ENCODE measurements around the gene LYZL1. TPM values are rescaled to one million over a fixed set of nuclear protein-coding genes. Genes with fewer than 3 reads are reported as not detected.

Gene LYZL1
- total and polyA plus RNA-seq, 9 donors, result not detected

GRCh38 chr10:29301359-29301910 is 12.6 kb downstream of the LYZL1 start:
- TF ChIP-seq POLR2A (IDR thresholded peaks at IDR 0.05) (no peak), EP300 (IDR thresholded peaks at IDR 0.05) (no peak)
- TF ChIP-seq, protein P1, sequence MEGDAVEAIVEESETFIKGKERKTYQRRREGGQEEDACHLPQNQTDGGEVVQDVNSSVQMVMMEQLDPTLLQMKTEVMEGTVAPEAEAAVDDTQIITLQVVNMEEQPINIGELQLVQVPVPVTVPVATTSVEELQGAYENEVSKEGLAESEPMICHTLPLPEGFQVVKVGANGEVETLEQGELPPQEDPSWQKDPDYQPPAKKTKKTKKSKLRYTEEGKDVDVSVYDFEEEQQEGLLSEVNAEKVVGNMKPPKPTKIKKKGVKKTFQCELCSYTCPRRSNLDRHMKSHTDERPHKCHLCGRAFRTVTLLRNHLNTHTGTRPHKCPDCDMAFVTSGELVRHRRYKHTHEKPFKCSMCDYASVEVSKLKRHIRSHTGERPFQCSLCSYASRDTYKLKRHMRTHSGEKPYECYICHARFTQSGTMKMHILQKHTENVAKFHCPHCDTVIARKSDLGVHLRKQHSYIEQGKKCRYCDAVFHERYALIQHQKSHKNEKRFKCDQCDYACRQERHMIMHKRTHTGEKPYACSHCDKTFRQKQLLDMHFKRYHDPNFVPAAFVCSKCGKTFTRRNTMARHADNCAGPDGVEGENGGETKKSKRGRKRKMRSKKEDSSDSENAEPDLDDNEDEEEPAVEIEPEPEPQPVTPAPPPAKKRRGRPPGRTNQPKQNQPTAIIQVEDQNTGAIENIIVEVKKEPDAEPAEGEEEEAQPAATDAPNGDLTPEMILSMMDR (IDR thresholded peaks at IDR 0.05), result no peak
- no peak overlapping the region for H3K27ac ChIP-seq
- 97 to 100% (median 98%) methylated on average over 1 of the region's 1 CpG for WGBS, 3 donors
- no peaks in the 10 kb centered on the region for H3K36me3 ChIP-seq
- peaks cover 0 to 3% of the 10 kb centered on the region in 2 donors for H3K9me3 ChIP-seq
- H3K4me3 ChIP-seq, result no peak overlapping the region
- H3K27me3 ChIP-seq, result no peaks in the 10 kb centered on the region
- no peak for DNase-seq
- intact Hi-C loops (cut with DNase I), result loop anchor here in 3 of 4 donors (5.0 to 10.0 kb wide), 4 partner anchors 624 to 677 kb away; partner anchors contain the start of gene BAMBI (in 2 of the 3)
- no peaks in the 10 kb centered on the region for H3K4me1 ChIP-seq (ENCODE audit: insufficient read depth)

DNA sequence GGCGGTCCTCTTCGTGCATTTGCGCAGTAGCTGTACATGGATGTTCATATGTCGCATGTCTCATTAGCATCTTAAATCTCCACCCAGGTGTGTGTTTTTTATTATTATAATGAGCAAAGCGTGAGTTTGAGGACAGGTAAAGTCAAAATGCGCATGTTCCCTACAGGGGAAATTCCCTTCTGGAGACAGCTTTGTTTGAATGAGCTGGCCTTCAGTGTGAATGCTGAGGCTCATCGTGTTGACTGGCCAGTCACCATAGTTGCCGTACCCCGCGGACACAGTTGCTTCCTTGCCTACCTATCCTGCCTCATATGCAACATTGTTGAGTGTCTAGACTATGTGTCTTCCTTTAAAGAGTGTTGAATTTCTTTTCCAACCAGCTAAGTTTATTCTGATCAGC is 13.6 kb downstream of the LYZL1 start:
- Histone ChIP-seq H3K27ac (no peak overlapping the region), H3K36me3 (no peaks in the 10 kb centered on the region), H3K4me1 (ENCODE audit: insufficient read depth) (no peaks in the 10 kb centered on the region), H3K27me3 (no peaks in the 10 kb centered on the region), H3K4me3 (no peak overlapping the region), H3K9me3 (peaks cover 0 to 3% of the 10 kb centered on the region in 2 donors)
- TF ChIP-seq, protein P1 (IDR thresholded peaks at IDR 0.05), result no peak
- TF ChIP-seq EP300 (IDR thresholded peaks at IDR 0.05) (no peak), POLR2A (IDR thresholded peaks at IDR 0.05) (no peak)
- intact Hi-C loops (cut with DNase I), result loop anchor here in 3 of 4 donors (5.0 to 10.0 kb wide), 4 partner anchors 625 to 678 kb away; partner anchors contain the start of gene BAMBI (in 2 of the 3)
- no peak for DNase-seq
- 91 to 98% (median 97%) methylated on average over 10 of the region's 10 CpGs for WGBS, 3 donors

DNA sequence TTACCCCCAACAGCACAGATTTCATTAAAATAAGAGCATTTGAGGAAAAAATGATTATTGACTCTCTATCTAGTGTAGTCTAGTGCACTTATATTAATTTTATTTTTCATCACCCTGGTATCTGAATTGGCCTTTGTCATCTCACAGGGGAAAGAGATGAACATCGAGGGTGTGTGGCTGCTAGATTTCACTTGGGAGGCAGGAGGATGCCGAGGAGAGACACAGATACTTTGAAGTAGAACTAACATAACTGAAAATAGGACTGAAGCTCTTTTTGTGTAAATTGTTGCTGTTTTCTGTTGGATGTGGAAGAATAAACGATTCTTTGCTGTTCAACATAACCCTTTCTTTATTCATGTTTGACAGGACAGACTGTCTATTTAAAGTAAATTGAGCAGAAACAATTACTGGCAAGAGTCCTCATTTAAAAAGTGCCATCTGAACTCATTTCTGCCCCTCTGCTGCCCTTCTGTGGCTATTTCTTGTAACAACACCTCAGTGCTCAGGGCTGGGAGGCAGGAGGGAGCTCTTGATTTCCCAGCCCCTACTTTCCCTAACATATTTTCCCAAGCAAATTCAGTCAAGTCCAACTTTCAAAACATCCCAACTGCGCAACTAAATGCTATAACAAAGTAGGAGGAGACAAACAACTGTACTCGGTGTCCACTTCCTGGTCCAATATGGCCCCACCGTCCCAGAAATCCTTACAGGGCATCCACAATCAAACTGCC is 15.6 kb downstream of the LYZL1 start:
- Histone ChIP-seq H3K36me3 (no peaks in the 10 kb centered on the region), H3K4me3 (no peak overlapping the region)
- WGBS, 3 donors, result 6 to 9% (median 7%) methylated on average over 6 of the region's 6 CpGs

DNA sequence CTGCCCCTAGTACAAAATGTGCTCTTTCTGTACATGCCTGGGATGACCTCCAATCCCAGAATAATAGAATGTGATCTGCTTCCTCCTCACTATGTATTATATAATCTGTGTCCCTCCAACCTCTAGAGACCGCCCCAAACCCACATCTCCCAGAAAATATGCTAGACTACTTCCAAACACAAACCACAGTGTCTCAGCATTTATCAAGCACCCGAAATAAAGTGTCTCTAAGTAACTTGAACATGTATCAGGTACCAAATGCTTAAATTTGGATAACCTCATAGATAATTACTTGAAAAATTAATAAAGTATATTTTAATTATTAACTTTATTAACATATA is 16.1 kb downstream of the LYZL1 start:
- H3K27ac ChIP-seq, result peak overlapping the region in 1 of 2 donors; percentile 4
- TF ChIP-seq EP300 (IDR thresholded peaks at IDR 0.05) (no peak), POLR2A (IDR thresholded peaks at IDR 0.05) (no peak)
- TF ChIP-seq, protein P1 (IDR thresholded peaks at IDR 0.05), result no peak

More for the DNA sequence above, 15.6 kb downstream of the LYZL1 start:
- H3K4me1 ChIP-seq (ENCODE audit: insufficient read depth), result no peaks in the 10 kb centered on the region
- peak overlapping the region in 1 of 2 donors; percentile 4 for H3K27ac ChIP-seq
- TF ChIP-seq, protein P1 (IDR thresholded peaks at IDR 0.05), result peak; percentile 76 to 93 (median 85)
- TF ChIP-seq EP300 (IDR thresholded peaks at IDR 0.05) (no peak), POLR2A (IDR thresholded peaks at IDR 0.05) (no peak)
- DNase-seq, result peak; percentile 68 to 82 (median 71)
- H3K9me3 ChIP-seq, result no peaks in the 10 kb centered on the region
- H3K27me3 ChIP-seq, result no peaks in the 10 kb centered on the region
- intact Hi-C loops (cut with DNase I), result loop anchor here in 3 of 4 donors (5.0 to 10.0 kb wide), 4 partner anchors 627 to 680 kb away; partner anchors contain the start of gene BAMBI (in 2 of the 3)

More for the DNA sequence above, 16.1 kb downstream of the LYZL1 start:
- no peaks in the 10 kb centered on the region for H3K4me1 ChIP-seq (ENCODE audit: insufficient read depth)
- no peak for DNase-seq
- intact Hi-C loops (cut with DNase I), result loop anchor here in 3 of 4 donors (5.0 to 10.0 kb wide), 4 partner anchors 628 to 680 kb away; partner anchors contain the start of gene BAMBI (in 2 of the 3)
- H3K27me3 ChIP-seq, result no peaks in the 10 kb centered on the region
- no peaks in the 10 kb centered on the region for H3K36me3 ChIP-seq
- WGBS, 3 donors, result 50 to 63% (median 54%) methylated on average over 2 of the region's 2 CpGs
- H3K4me3 ChIP-seq, result no peak overlapping the region
- no peaks in the 10 kb centered on the region for H3K9me3 ChIP-seq

Data from ovary (tissue), 9 donors.